HL-60/S4 (cell line): ENCODE measurements around the gene PGAP2.
"Not testable (repeated sequence)": the region's sequence is repeated elsewhere in the genome, so short reads cannot be mapped to it uniquely, and the experiment has no call there.

Source experiments
- in situ Hi-C: fragments of 300-500 bp; cut with MboI; formaldehyde crosslinking; loops from 2 replicates; pipeline ENCODE4 v1.14.3; 2022; ENCODE audit warnings: low sequenced_read_pairs

PGAP2 gene

GRCh38 chr11:3854977-3855807, 46.8 kb downstream of the PGAP2 start, which contains the start of gene STIM1:
TSS of gene STIM1 (plus strand) at chr11:3855664. CDS start at chr11:3856271, 607 bp downstream.
- in situ Hi-C loops = loop anchor here (10.0 kb wide), 1 partner anchor 220 kb away; no protein-coding TSS in a partner anchor

GRCh38 chr11:3855808-3856491, 47.6 kb downstream of the PGAP2 start:
- in situ Hi-C loops = loop anchor here (10.0 kb wide), 1 partner anchor 219 kb away; no protein-coding TSS in a partner anchor

- in situ Hi-C loops = loop anchor here (10.0 kb wide), 1 partner anchor 218 kb away; no protein-coding TSS in a partner anchor
These were observed 48.6 kb downstream of the PGAP2 start for GRCh38 chr11:3856856-3857553.

- in situ Hi-C loops = loop anchor here (10.0 kb wide), 1 partner anchor 217 kb away; no protein-coding TSS in a partner anchor
These were observed 49.3 kb downstream of the PGAP2 start for GRCh38 chr11:3857628-3858027.

DNA sequence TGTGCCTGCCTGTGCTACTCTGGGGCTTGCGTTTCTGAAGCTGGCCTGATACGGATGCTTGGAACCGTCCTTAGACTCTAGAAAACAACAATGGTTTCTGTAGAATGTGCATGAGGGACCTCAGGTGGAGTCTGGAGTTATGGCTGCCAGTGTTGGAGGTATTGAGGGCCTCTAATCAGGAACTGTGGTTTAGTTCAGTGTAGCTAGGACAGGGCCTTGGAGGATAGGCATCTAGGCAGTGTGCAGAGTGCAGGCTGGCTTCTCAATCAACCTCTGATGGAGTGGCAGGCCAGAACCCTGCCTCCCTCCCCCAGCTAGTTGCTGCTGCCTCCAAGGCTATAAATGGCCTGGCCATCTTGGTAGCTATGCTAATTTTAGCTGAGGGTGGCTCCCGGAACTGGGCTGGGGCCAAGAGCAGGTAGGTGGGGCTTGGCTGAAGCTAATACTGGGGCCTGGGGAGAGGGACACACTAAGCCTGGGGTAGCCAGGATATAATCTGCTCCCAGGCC, 51.1 kb downstream of the PGAP2 start:
- in situ Hi-C loops = loop anchor here (10.0 kb wide), 1 partner anchor 215 kb away; no protein-coding TSS in a partner anchor

- in situ Hi-C loops = no loop called here
These were observed 52.0 kb downstream of the PGAP2 start for GRCh38 chr11:3860375-3860774.

DNA sequence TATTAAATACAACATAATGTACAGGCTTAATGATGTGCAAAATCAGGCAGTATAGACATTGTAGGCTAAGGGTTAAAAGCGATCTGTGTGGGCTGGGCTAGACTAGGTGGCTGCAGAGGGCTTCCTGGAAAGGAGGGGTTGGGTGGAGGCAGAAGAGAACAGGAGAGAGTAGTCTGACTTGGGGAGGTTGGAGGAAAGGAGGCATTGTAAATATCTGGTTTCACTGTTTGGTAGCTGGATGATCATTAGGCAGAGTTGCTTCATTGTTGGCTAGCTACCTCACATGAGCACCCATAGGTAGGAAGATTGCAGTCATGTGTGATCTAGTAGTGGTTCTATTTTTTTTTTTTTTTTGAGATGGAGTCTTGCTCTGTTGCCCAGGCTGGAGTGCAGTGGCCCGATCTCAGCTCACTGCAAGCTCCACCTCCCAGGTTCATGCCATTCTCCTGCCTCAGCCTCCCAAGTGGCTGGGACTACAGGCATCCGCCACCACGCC, 52.6 kb downstream of the PGAP2 start:
- in situ Hi-C loops = not testable (repeated sequence)

- in situ Hi-C loops = no loop called here
These were observed 53.3 kb downstream of the PGAP2 start for GRCh38 chr11:3861683-3862082.

- in situ Hi-C loops = no loop called here
These were observed 57.2 kb downstream of the PGAP2 start for GRCh38 chr11:3865388-3866193.

DNA sequence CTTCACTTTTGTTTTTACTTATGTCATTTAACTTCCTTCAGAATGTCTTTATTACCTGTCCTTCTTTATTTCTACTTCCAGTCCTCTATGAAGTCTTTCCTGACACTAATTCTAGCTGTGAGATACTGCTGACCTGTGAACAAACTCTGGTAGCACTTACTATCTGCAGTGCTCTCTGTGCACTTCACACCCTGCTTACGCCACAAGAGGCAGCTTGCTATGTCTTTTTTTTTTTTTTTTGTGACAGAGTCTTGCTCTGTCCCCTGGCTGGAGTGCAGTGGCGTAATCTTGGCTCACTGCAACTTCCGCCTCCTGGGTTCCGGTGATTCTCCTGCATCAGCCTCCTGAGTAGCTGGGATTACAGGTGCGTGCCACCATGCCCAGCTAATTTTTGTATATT, 57.8 kb downstream of the PGAP2 start:
- in situ Hi-C loops = no loop called here

DNA sequence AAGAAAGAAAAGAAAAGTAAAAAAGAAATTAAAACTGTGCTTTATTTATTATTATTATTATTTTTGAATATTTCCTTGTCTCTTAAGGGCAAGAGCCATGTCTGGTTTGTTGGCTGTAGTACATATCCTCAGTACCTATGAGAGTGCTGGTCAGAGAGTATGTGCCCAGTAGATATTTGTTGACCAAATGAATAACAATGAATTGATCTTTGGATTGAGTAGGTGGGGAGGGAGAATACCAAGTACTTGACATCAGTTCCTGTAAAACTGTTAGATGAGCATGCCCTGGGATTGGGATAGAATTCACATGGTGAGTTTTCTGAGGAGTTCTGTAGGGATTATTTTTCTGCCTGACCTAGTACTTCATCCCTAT, 58.5 kb downstream of the PGAP2 start:
- in situ Hi-C loops = no loop called here

DNA sequence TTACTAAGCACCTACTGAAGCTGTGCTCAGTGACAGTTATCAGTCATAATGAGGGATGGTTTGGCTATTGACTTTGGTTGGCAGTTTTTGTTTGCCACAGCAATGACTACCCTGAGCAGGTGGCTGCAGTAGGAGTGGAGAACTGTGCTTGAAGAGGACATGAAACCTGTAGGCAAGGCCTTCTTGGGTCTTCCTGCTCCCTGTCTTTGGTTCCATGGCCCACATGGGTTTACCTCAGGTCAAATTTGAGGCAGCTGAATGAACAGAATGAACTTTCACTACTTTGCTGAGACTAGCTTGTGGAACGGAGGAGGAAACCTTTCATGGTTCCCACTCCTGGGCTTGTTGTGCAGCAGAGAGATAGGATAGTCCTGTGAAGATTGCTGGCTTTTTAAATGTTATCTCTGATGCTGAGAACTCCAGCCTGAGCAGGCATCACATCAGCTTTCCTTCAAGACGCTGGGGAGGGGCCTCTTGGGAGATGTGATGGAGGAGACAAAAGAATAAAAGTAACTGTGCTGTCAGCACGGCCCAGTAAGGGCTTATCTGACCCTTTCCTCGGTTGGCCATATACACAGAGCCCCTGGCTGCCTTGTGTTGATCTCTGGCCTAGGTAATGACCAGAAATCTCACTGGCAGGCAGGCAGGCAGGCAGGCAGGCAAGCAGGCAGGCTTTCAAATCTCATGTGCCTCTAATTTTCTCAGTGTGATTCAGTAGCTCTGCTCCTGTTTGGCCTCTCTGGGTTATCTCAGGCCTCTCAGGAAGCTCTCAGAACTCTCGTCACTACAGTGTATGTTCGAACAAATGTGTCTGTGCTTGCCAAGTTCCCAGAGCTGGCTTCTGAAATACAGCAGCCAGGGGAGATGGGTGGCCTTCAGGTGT, 59.1 kb downstream of the PGAP2 start:
- in situ Hi-C loops = no loop called here

- in situ Hi-C loops = no loop called here
These were observed 65.5 kb downstream of the PGAP2 start for GRCh38 chr11:3873712-3874349.
